H1 (cell line): ENCODE results near the gene DENND11. TPM values are rescaled to one million over a fixed set of nuclear protein-coding genes. Genes with fewer than 3 reads are reported as not detected.

Experiments
- CHD1 ChIP-seq: IDR thresholded peaks from 2 replicates; pipeline ENCODE4 v1.6.1; 2012; ENCODE audit warnings: low read depth, low read length, improper control_type of control experiment
- CHD2 ChIP-seq: IDR thresholded peaks from 2 replicates; pipeline ENCODE4 v1.6.1; 2012; ENCODE audit warnings: low read length, improper control_type of control experiment
- SP2 ChIP-seq: IDR thresholded peaks from 2 replicates; pipeline ENCODE4 v1.6.1; 2012; ENCODE audit warnings: mild to moderate bottlenecking, low read length, inconsistent platforms
- polyA plus RNA-seq, 7 experiments: library from polyadenylated mRNA; depleted of rRNA in 3 of 7; stranded (reverse) in 5 of 7; unstranded in 2 of 7; fragments of >200 nt in 5 of 7; fragments of 200-250 nt in 2 of 7; gene quantifications; 1 replicate in 5 of 7; 2 replicates in 1 of 7; 4 replicates in 1 of 7; pipeline versions ENCODE4 v1.2.1 to v1.2.3, GENCODE V29; 2011 to 2013; ENCODE audit warnings: missing spikeins in 2 of 7, mixed read lengths in 2 of 7
- total RNA-seq: library from RNA; stranded (reverse); fragmentation: NEBNext Ultra II Directional; extraction: Animal tissue kit (Norgen Biotek cat#: 25700); gene quantifications from 2 replicates; pipeline ENCODE4 v1.2.1, GENCODE V29; 2021

The DENND11 gene
- total and polyA plus RNA-seq, 2 of the 8 experiments (the other 6 are each of a cell fraction or from before 2014, with no cell fraction given): 8.0 to 26.8 TPM

DNA sequence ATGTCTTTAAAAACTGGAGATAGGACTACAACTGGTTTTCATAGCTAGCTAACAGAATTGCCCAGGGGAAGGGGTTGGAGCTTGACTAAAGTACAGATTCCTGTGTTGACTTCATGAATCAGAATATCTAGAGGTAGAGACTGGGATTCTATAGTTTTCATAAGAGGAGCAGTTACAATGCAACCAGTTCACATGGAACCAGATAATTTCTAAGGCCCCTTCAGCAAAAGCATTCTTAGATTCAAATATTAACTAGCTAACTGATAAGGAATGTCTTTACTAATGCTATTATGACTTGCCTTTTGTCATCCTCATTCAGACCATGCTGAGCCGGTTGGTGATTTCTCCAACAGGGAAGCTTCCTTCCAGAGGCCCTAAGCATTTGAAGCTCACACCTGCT lies 11.9 kb upstream of the DENND11 start (continued):
- TF ChIP-seq CHD2: no peak
- no peak for TF ChIP-seq CHD1
- no peak for TF ChIP-seq SP2
